Brain pericyte (primary cell): ENCODE data around the gene CABLES1.
"Not testable (repeated sequence)": the region's sequence is repeated elsewhere in the genome, so short reads cannot be mapped to it uniquely, and the experiment has no call there.

ENCODE experiments used
- DNase-seq: peaks from one replicate; pipeline ENCODE4 v3.0.0-alpha.2; 2012; ENCODE audit warnings: low read depth, low spot score

The CABLES1 gene, protein sequence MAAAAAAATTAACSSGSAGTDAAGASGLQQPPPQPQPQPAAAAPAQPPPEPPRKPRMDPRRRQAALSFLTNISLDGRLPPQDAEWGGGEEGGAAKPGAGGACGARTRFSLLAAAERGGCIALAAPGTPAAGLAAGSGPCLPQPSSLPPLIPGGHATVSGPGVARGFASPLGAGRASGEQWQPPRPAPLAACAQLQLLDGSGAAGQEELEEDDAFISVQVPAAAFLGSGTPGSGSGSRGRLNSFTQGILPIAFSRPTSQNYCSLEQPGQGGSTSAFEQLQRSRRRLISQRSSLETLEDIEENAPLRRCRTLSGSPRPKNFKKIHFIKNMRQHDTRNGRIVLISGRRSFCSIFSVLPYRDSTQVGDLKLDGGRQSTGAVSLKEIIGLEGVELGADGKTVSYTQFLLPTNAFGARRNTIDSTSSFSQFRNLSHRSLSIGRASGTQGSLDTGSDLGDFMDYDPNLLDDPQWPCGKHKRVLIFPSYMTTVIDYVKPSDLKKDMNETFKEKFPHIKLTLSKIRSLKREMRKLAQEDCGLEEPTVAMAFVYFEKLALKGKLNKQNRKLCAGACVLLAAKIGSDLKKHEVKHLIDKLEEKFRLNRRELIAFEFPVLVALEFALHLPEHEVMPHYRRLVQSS

DNA sequence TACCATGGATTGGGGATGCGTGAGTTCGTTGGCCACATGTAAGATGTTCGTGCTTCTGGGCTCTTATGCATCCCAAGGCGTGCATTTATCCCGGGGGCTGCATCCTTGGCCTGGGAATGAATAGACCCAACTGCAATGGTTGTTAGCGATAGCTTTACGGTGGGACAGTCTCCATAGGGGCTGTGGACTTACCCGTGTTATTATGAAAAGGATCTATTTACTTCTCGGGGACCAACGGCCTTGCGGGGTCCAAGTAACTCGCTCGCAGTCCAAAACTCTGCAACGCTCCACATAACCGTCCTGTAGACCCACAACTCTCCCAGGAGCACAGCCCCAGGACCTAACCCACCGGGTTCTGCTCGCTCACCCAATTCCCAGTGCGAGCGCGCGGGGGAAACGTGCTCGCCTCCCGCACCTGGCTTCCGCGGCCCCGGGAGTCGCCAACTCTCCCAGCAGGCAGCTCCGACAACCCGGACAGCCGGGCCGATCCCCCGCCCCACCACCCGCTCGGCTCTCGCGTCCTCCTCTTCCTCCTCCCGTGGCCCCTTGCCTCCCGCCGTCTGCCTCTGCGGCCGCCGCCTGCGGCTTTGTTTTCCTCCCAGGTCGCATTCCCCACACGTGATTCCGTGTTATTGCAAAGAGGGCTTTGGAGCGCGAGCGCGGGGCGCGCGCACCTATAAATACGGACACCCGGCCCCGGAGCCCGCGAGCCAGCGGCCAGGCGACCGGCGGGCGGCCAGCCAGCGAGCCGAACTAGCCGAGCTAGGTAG, at the start of gene CABLES1:
CABLES1 (plus strand) TSS at position 706 of the 770 bp plus-strand sequence. CDS start 278 bp downstream, outside the sequence.
- no peak for DNase-seq

DNA sequence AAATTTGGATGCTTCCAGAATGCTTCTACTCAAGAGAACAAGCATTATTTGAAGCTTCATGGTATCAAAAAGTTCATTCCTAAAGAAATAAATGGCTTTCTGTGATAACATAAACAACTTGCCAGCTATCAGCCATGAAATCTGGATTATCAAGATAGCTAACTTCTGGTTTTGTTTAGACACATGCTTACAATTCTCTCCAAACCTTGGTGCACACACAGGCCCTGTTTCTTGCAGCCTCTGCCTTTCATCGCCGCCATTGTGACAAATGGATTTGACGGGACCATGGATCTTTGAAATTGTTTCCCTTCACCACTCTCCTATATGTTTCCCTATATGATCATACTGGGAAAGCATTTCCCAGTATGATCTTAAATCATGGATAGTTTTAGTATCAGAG, 47.9 kb upstream of the CABLES1 start:
- no peak for DNase-seq

DNA sequence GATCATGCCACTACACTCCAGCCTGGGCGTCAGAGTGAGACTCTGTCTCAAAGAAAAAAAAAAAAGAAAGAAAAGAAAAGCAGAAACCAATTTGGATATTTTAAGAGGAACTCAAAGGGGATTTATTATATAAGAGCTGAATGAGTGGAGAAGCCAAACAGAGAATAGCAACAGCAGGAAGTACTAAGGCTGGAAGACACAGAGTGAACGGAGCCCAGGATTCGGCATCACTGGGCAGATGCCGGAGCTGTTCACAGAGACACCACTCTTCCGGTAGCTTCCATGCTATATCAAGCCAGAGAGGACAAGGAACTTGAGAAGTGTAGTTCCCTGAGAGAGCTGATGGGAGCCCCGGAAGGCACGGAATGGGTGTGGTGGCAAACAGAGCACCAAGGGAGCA, 47.0 kb upstream of the CABLES1 start:
- no peak for DNase-seq

DNA sequence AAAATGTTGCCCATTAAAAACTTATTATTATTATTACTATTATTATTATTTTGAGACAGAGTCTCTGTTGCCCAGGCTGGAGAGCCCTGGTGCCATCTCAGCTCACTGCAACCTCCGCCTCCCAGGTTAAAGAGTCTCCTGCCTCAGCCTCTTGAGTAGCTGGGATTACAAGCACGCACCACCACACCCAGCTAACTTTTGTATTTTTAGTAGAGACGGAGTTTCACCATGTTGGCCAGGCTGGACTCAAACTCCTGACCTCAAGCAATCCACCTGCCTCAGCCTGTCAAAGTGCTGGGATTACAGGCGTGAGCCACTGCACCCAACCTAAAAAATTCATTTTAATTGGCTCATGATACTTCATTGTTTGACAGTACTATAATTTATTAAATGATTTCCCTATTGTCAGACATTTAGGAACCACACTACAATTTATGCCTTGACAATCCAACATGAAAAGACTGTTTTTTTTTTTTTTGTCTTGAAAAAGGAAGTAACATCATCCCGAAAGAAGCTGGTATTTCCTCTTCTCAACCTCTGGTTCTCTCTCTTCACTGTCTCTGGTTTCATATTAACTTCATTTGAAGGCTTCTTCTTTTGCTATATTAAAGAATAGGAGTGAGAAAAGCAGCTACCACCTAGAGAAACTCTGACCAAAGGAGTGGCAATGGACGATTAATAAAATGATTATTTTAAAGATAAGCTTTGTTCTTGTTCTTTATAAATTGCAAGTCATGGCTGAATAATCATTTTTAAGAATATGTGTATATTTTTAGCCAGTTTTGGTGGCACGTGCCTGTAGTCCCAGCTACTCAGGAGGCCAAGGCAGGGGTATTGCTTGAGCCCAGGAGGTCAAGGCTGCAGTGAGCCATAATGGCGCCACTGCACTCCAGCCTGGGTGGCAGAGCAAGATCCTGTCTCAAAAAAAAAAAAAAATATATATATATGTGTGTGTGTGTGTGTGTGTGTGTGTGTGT, 44.0 kb upstream of the CABLES1 start:
- not testable (repeated sequence) for DNase-seq

DNA sequence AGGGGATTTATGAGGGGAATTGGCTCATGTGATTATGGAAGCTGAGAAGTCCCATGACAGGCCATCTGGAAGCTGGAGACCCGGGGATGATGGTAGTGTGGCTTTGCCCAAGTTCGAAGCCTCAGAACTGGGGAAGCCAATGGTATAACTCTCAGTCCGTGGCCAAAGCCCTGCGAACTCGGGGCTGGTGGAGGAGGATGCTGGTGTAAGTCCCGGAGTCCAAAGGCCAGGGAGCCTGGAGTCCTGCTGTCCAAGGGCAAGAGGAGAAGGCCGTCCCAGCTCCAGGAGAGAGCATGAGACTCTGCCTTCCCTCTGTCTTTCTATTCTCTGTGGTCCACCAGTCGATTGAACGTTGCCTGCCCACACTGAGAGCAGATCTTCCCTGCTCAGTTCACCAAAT, 43.2 kb upstream of the CABLES1 start:
- no peak for DNase-seq

DNA sequence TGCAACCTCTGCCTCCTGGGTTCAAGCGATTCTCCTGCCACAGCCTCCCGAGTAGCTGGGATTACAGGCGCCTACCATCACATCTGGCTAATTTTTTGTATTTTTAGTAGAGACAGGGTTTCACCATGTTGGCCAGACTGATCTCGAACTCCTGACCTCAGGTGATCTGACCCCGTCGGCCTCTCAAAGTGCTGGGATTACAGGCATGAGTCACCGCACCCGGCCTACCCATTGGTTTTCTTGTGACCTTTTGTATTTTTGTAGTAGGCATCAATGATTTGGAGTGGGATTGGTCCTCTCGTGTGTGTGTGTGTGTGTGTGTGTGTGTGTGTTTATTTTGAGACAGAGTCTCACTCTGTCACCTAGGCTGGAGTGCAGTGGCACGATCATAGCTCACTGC, 42.2 kb upstream of the CABLES1 start:
- DNase-seq = not testable (repeated sequence)

DNA sequence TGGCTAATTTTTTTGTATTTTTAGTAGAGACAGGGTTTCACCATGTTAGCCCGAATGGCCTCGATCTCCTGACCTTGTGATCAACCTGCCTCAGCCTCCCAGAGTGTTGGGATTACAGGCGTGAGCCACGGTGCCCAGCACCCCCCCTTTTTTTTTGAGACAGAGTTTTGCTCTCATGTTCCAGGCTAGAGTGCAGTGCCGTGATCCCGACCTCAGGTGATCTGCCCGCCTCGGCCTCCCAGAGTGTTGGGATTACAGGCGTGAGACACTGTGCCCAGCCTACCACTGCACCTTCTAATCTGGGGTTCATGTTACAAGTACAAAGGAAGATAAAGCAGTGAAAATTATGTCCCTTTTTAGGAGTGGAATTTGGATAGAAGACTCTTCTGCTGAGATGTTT, 41.5 kb upstream of the CABLES1 start:
- DNase-seq = no peak

DNA sequence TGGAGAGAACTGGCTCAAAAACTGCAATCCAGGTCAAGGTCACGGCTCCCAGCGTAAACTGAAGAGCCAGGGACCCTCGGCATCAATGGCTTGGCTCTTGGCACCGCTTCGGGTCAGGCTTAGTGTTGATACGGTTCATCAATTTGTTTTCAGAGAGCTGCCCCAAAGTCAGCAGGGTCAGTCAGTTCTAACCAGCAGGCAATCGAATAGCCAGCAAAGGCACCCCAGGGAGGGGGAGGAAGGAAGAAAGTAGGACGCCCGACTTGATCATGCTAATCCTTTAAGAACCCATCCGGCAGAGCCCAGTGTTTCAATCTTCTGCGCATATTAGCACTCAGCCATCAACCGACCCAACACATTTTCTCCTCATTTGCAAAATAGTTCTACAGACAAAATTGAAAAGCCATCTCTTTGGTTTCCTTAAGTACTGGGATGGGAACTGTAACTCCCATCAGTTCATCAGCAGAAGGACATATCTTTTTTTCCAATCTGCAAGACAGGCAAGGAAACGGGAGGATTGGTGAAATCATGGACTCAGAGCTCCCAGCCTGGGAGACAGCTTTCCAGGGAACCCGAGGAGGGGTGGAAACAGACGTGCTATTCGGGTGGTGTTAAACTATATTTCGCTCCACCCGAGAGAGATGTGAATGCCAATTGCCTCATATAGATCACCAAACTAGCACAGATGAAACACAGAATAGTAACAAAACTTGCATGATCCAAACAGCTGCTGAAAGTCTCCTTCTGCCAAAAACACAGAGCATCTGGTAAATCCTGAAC, 40.7 kb upstream of the CABLES1 start:
- no peak for DNase-seq

DNA sequence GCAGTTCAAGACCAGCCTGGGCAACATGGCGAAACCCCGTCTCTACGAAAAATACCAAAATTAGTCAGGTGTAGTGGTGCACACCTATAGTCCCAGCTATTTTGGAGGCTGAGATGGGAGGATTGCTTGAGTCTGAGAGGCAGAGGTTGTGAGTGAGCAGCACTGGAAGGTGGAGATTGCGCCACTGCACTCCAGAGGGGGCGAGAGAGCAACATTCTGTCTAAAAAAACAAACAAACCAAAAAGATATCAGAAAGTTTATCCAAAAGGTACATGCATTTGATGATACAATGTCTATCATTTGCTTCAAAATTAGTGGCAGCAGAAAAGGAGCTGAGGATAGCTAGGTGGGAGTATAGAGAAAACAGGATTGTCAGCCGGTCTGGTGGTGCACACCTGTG, 39.8 kb upstream of the CABLES1 start:
- no peak for DNase-seq

DNA sequence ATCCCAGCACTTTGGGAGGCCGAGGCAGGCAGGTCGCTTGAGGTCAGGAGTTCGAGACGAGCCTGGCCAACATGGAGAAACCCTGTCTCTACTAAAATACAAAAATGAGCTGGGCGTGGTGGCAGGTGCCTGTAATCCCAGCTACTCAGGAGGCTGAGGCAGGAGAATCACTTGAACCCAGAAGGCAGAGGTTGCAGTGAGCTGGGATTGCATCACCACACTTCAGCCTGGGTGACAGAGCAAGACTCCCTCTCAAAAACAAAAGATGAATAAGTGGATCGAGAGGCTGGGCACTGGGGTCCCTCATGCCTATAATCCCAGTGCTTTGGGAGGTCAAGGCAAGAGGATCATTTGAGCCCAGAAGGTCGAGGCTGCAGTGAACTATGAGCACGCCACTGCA, 38.3 kb upstream of the CABLES1 start:
- not testable (repeated sequence) for DNase-seq

DNA sequence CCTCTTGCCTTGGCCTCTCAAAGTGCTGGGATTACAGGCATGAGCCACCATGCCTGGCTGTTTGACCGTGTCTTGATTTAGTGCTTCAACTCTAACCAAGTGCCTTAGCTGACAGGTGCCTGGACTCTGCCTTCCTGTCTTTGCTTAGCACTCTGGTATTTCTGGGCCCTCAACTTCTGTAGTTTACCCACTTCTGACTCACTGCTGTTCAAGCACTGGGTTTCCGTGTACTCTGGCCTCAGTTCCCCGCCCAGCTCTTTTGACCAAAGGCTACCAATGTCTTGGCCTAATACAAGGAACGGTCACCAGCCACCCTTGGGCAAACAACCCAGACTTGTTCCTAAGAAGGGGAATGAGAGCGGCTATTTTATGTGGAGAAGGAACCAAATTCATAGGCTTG, 35.7 kb upstream of the CABLES1 start:
- no peak for DNase-seq

DNA sequence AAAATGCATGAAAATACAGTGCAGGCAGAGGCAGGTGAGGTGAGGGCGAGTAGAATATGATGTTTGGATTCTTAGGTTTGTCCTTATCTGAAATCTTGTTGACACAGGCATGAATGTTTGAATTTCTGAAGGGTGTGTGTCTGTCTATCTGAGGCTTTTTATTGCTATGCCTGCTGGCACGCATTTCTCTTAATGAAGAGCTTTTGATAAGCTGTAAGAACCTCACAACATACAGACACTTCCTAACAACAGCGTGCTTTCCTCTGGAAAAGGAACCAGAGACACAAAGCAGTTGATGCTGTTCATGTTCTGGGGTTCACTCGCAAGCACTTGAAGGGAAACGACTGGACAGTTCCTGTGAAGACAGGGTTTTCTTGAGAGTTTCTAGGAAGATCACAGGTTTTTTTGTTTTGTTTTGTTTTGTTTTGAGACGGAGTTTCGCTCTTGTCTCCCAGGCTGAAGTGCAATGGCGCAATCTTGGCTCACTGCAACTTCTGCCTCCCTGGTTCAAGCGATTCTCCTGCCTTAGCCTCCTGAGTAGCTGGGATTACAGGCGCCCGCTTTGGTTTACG, 33.3 kb upstream of the CABLES1 start:
- no peak for DNase-seq

DNA sequence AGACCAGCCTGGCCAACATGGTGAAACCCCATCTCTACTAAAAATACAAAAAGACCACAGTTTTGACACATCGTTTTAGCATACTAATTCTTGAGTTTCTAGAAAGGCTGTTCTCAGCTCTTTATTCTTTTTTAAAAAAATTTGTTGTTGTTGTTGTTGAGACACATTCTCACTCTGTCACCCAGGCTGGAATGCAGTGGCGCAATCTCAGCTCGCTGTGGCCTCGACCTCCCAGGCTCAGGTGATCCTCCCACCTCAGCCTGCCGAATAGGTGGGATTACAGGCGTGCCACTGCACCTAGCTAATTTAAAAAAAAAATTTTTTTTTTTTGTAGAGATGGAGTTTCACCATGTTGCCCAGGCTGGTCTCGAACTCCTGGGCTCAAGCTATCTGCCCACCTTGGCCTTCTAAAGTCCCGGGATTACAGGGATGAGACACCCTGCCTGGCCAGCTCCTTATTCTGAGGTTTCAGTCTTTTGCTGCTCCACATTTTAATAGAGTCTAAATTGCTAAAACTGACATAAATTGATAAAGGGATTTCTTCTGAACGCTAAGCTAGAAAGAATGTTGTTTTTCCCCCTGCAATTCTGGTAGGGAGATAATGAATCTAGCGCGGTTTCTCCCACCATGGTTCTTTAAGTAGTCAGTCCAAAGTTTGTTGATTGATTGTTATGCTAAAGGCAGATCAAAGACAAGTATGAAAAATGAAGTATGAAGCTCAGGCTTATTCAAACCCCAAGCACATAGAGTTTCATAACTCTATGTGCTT, 32.6 kb upstream of the CABLES1 start:
- DNase-seq = no peak

DNA sequence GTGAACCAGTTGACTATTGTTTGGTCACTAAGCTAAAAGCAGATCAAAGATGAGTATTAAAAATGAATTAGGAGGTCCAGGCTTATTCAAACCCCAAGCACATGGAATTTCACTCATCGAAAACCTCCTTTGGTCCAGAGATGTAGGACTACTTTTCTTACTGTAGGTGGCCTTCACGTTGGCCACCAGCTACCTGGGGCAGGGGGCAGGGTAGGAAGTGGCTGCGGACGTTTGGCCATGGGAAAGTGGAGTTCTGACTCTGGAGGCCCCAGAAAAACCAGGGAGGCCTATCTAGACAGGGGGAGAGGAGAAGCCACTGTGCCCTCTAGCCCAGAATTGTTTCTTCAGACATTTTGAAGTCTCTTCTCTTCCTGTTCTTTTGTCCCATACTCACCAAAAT, 31.8 kb upstream of the CABLES1 start:
- no peak for DNase-seq

DNA sequence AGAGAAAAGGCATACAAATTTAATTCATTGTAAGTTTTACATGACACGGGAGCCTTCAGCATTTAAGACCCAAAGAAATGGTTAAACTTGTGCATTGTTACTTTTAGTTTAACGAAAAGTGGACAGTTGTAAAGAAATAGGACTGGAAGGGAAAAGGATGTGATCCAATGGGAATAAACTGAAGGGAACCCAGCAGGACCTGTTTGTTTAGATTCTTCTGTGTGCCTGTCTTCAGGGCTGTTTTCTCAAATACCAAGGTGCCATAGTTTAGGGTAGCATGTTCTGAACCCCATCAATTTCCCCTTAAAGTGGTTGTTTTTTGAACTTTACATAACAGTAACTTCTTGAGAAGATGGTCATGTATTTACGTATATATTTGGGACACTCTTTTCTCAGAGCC, 30.3 kb upstream of the CABLES1 start:
- DNase-seq = no peak

DNA sequence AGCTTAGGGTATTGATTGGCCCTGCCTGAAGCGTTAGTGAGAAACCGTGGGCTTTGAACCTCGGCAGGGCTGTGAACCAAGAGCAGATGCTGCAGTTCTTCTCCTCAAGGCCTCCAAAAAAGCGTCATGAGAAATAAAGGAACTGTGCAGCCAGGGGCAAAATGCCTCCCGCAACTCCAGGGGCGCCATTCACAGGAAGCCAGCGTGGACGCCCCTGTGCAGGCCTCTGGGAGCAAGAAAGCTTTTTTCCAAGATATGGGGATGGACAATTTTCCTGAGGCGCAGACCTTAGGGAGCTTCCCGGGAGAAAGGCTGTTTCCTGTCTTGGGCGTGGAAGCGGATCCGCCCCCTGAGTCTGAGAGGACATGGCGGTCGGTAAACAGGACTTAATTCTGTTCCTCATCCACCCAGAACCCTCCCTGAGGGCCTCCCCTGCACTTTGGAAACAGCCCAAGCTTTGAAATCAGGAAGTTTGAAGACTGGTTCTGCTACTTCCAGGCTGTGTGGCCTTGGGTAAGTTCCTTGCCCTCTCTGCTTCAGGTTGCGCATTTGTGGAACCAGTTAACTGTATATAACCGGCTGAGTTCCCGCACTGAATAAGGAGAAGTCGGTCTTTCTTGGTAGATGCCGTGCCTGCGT, 29.6 kb upstream of the CABLES1 start:
- no peak for DNase-seq

DNA sequence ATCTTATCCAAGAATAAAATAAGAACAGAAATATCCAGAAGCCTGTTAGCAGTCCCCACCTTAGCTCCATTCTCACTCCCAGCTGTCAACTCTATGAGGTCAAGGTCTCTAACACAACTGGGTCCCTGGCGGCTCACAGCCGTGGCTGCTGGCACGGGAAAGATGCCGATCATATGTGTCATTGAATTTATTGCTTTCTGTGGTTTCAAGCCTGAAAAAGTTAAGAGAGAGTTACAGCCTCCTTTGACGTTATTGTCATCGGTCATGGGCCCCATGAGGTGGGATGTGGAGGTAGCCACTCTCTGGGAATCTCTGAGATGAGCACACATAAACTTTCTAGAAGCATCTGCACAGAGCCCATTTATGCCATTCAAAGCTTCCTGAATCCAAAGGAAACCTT, 28.7 kb upstream of the CABLES1 start:
- peak; percentile 56 for DNase-seq

DNA sequence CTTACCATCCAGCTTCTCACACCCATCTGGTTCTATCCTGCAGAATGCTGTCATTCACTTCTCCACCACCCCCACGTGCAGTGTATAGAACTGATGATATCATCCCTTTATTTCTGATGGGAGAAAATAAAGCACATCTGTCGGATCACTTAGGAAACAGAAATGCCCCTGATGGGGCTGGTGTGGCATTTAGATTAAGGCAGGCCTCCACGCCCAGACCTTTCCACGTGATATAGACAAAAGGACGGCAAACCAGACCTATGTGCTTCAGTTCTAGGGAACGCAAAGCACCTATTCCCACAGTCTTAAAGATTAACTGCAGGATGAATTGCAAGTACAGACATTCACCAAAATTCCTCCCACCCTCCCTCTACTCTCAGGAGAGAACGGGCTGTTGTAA, 27.6 kb upstream of the CABLES1 start:
- no peak for DNase-seq

DNA sequence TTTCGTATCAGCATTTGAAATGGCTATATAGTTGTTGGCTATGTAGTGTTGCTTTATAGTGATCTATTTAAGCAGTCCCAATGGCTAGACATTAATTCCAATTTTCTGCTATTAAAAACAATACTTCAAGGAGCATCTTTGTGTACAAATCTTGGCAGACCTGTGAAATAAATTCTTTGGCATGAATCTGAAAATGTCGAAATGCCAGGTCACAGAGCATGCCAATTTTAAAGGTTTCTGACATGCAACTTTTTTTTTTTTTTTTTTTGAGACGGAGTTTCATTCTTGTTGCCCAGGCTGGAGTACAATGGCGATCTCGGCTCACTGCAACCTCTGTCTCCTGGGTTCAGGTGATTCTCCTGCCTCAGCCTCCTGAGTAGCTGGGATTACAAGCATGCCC, 26.8 kb upstream of the CABLES1 start:
- no peak for DNase-seq
